Stimulated activated CD8-positive, alpha-beta memory T cell treated with anti-CD3 and anti-CD28 coated beads, Interleukin-15, amount 100 ng/mL, for 24 hours (primary cell): ENCODE data around the gene GLG1.

Experiments
- DNase-seq: peaks from one replicate; pipeline ENCODE4 v3.0.0-alpha.2; 2020; ENCODE audit warnings: low read depth

The GLG1 gene

GRCh38 chr16:74608381-74608780, 1.5 kb upstream of the GLG1 start:
- no peak for DNase-seq

GRCh38 chr16:74607962-74608356, 1.0 kb upstream of the GLG1 start:
- no peak for DNase-seq

GRCh38 chr16:74607310-74607961, 522 bp upstream of the GLG1 start:
- DNase-seq = no peak

GRCh38 chr16:74605746-74606520, 981 bp downstream of the GLG1 start:
- DNase-seq = no peak

GRCh38 chr16:74605332-74605731, 1.6 kb downstream of the GLG1 start:
- DNase-seq = no peak

- no peak for DNase-seq
Measured at GRCh38 chr16:74603848-74604247, 3.1 kb downstream of the GLG1 start.

- no peak for DNase-seq
Measured at GRCh38 chr16:74601126-74601871, 5.6 kb downstream of the GLG1 start.

GRCh38 chr16:74596586-74596985, 10.3 kb downstream of the GLG1 start:
- DNase-seq = no peak

GRCh38 chr16:74592847-74593246, 14.1 kb downstream of the GLG1 start:
- no peak for DNase-seq

GRCh38 chr16:74591876-74592650, 14.9 kb downstream of the GLG1 start:
- no peak for DNase-seq

GRCh38 chr16:74586948-74587347, 20.0 kb downstream of the GLG1 start:
- no peak for DNase-seq

- no peak for DNase-seq
Measured at GRCh38 chr16:74585846-74586443, 21.0 kb downstream of the GLG1 start.

- no peak for DNase-seq
Measured at GRCh38 chr16:74583926-74584666, 22.8 kb downstream of the GLG1 start.

- DNase-seq = no peak
Measured at GRCh38 chr16:74582970-74583369, 23.9 kb downstream of the GLG1 start.

- no peak for DNase-seq
Measured at GRCh38 chr16:74580833-74581232, 26.1 kb downstream of the GLG1 start.

- no peak for DNase-seq
Measured at GRCh38 chr16:74578838-74579237, 28.1 kb downstream of the GLG1 start.

- no peak for DNase-seq
Measured at GRCh38 chr16:74578433-74578832, 28.5 kb downstream of the GLG1 start.

- no peak for DNase-seq
Measured at GRCh38 chr16:74577882-74578366, 29.0 kb downstream of the GLG1 start.

GRCh38 chr16:74575807-74576643, 30.9 kb downstream of the GLG1 start:
- no peak for DNase-seq
